Amniotic epithelial cell (primary cell): ENCODE measurements around the gene ADAT2.

Experiments
- DNase-seq: peaks from one replicate; pipeline ENCODE4 v3.0.0-alpha.2; 2010; ENCODE audit warnings: low read depth

Gene ADAT2

DNA sequence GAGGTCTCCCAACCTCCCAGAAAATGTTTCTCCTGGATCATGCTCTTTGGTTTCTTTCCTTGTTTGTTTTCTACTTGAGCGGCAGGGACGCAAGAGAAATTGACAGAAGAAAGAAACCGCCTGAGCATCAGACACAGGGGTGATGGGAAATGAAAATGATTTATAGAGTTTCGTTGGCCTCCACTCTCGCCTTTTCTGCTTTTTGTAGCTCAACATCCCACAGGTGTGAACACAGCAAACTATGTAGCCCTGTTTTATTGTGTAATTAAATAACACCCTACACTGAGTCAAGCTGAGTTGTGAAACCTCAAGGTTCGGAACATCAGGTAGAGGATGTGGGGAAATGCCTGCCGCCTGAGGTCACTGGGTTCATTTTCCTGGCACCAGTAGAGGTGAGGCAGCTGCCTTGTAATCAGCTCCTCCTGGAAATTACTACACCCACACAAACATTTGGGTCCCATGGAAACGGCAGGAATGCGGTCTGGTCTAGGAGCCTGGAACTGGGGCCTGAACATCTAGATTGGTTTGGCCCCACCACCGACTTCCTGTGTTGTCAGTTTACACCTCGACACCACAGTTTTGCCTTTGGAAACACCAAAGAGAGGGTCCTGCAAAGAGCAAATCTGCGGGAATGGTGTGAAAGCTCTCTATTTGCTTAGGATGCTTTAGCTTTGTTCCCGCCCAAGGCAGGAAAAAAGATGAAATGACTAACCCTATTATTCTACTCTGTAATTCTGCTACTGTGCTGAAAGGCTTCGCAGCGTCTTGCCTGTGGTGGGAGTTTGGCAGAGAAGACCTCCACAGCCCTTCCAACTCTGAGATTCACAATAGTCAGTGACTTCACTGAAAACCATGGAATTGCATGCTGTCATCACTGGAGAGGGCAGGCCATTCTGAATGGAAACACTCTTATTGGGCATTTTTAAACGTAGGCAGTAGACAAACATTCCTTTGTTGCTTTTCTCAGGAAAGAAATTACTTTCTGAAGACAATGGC is 53.0 kb downstream of the ADAT2 start:
- peak; percentile 95 for DNase-seq

GRCh38 chr6:143396497-143397226 is 53.8 kb downstream of the ADAT2 start:
- DNase-seq = no peak

GRCh38 chr6:143395699-143396098 is 54.8 kb downstream of the ADAT2 start:
- DNase-seq = no peak

DNA sequence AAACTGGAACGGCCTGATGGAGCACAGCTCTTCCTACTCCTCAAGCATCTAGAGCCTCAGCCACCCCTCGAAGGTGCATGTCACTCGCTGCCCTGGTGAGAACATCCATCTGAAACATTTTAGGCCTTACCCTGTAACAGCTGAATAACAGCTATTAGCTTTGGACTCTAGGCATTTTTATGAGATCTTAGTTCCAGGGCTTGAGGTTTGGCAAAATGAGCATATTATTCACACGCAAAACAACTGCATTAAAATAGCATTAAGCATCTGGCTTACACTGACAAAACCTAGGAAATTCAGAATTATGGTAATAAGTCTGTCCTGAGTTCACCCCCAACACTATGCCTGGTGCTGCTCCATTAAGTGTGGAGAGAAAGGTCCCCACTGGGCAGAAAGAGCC is 56.1 kb downstream of the ADAT2 start:
- DNase-seq = no peak

- DNase-seq = no peak
Observed at GRCh38 chr6:143390278-143390677, 60.2 kb downstream of the ADAT2 start.

DNA sequence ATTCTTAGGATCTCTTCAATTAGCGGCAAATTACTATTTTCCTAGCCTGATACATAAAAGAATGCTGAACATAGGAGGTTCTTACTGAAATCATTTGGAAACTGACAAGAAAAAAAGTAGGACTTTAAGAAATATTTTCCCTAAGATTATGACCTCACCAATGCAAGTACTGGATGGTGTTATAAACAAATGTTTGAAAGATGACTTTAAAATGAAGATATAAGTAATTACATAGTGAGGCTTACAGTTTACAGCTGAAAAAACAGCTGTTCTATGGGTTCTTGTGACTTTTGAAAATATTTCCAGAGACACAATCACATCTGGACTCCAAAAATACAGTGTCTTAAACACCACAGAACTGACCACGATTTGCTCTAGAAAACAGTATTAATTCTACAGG is 64.9 kb downstream of the ADAT2 start:
- no peak for DNase-seq

DNA sequence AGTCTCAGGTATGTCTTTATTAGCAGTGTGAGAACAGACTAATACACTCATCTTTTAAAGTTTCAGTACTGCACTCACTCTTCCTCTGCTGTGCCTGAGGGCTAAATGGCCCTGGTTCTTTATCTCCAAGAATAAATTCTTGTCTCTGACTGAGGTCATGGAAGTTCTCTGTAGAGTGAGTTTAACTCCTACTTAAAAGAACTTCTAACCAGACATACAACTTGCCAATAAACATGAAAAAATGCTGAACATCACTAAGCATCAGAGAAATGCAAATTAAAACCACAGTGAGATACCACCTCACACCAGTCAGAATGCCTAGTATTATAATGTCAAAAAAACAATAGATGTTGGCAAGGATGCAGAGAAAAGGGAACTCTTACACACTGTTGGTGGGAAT is 73.6 kb downstream of the ADAT2 start:
- no peak for DNase-seq

- no peak for DNase-seq
Observed at GRCh38 chr6:143376375-143376774, 74.1 kb downstream of the ADAT2 start.

- no peak for DNase-seq
Observed at GRCh38 chr6:143375022-143375585, 75.4 kb downstream of the ADAT2 start.

DNA sequence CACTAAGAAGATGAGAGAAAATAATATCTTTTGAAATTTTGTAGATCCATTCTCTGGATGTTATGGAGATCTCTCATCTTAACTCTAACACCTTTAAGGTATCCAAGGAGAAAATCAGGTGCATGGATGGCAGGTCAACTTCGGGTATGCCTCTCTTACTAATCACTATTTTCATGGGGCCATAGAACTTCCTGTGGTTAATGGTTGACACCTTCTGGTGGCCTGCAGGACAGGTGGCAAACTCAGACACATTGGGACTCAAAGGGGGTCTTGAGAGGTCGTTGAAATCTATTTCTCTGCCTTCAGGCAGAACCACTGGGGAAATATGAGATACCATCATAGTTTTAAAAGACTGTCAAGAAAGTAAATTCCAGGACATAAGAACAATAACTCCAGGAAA is 76.5 kb downstream of the ADAT2 start:
- no peak for DNase-seq
